Subcutaneous abdominal adipose tissue (tissue), 5 donors: ENCODE measurements around the gene OSBPL7.

ENCODE experiments used
- H3K27ac ChIP-seq: one replicate; pipeline ENCODE4 v1.7.0; 2013; ENCODE audit warnings: low read depth, mild to moderate bottlenecking, inconsistent platforms, low read length, moderate library complexity
- H3K27me3 ChIP-seq, 5 donors: one replicate each; pipeline ENCODE4 v1.7.0; 2013; ENCODE audit warnings: low read length in 5 of 5, inconsistent platforms in 1 of 5; ENCODE audit not compliant: control insufficient read depth in 5 of 5, insufficient read depth in 4 of 5
- H3K36me3 ChIP-seq, 5 donors: one replicate each; pipeline ENCODE4 v1.7.0; 2013; ENCODE audit warnings: low read length in 5 of 5; ENCODE audit not compliant: control insufficient read depth in 5 of 5, insufficient read depth in 5 of 5
- H3K4me1 ChIP-seq, 5 donors: one replicate each; pipeline ENCODE4 v1.7.0; 2013; ENCODE audit warnings: low read length in 5 of 5, mild to moderate bottlenecking in 3 of 5, moderate library complexity in 1 of 5; ENCODE audit not compliant: control insufficient read depth in 5 of 5, insufficient read depth in 5 of 5
- H3K4me3 ChIP-seq, 5 donors: one replicate each; pipeline ENCODE4 v1.7.0; 2013; ENCODE audit warnings: low read length in 5 of 5, low read depth in 1 of 5
- H3K9ac ChIP-seq, 5 donors: one replicate each; pipeline ENCODE4 v1.7.0; 2013; ENCODE audit warnings: low read length in 5 of 5, mild to moderate bottlenecking in 4 of 5, moderate library complexity in 3 of 5
- H3K9me3 ChIP-seq, 5 donors: one replicate each; pipeline ENCODE4 v1.7.0; 2013; ENCODE audit warnings: low read length in 5 of 5; ENCODE audit not compliant: control insufficient read depth in 5 of 5
- donor health status: healthy.
- donor health status: healthy.
- donor health status: healthy.
- donor health status: healthy.
- donor health status: healthy.

The OSBPL7 gene

DNA sequence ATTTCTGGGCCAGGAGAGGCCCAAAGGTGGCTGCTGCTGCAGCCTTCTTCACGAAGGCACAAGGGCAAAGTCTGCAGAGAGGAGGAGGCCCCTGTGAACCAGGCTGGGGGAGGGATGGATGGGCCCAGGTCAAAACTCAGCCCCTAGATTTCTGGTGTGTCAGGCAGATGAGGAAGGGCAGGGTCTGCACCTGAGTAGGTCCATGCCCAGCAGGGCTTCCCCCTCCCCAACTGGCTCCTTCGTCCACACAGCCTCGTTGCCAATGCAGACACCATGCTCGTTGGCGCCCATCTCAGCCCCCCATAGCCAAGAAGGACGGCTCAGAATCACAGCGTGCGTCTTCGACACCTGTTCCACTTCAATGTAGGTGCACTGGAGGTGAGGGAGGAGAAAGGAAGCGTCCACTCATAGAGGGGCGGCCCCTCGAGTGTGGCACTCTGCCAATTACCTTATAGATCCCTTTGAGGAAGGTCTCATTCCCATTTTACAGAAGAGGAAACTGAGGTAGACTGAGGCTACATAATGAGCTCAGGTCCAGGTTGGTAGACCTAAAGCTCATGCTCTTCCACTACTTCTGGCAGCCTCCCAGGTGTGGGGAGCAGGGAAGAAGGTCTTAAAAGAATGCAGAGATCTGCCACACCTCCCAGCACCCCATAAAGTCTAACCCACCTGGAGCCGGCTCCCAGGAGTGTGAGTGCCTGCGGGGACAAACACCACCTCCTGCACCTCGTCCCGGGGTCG is 18.6 kb upstream of the OSBPL7 start:
- Histone ChIP-seq H3K9ac (peak overlapping the region; percentile 58 to 93 (median 86)), H3K36me3 (peaks cover 0 to 38% (median 25%) of the 10 kb centered on the region in 5 donors), H3K27me3 (peaks cover 0 to 2% (median 0%) of the 10 kb centered on the region in 5 donors), H3K4me1 (peaks cover 12 to 68% (median 59%) of the 10 kb centered on the region in 5 donors), H3K9me3 (no peaks in the 10 kb centered on the region), H3K27ac (peak overlapping the region; percentile 84), H3K4me3 (peak overlapping the region; percentile 69 to 94 (median 92))

DNA sequence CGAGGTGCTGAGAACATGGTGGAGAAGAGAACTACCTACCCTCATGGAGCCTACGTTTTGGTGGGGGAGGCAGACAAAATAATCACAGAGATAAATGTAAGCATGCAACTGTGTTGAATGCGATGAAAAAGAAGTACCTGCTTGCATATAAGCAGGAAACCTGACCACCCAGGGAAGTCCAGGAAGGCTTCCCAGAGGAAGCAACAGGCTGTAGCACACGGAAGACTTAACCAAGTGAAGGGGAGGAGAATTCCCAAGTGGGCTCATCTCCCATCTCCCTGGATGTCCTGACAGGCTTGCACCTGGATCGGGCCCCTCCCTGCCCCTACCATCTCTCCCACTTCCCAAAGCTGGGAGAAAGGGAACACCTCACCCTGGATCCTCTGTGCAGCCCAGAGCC is 17.5 kb upstream of the OSBPL7 start:
- no peaks in the 10 kb centered on the region for H3K9me3 ChIP-seq
- peak overlapping the region in 1 of 5 donors; percentile 31 for H3K4me3 ChIP-seq
- no peaks in the 10 kb centered on the region for H3K27me3 ChIP-seq
- H3K4me1 ChIP-seq, result peaks cover 18 to 79% (median 70%) of the 10 kb centered on the region in 5 donors
- H3K27ac ChIP-seq, result peak overlapping the region; percentile 84
- H3K36me3 ChIP-seq, result peaks cover 0 to 39% (median 25%) of the 10 kb centered on the region in 5 donors
- H3K9ac ChIP-seq, result no peak overlapping the region

- Histone ChIP-seq H3K9ac (peak overlapping the region in 3 of 5 donors; percentile 52 to 84 (median 75)), H3K36me3 (peaks cover 0 to 39% (median 25%) of the 10 kb centered on the region in 5 donors), H3K9me3 (no peaks in the 10 kb centered on the region), H3K27ac (peak overlapping the region; percentile 84), H3K4me3 (peak overlapping the region in 2 of 5 donors; percentile 6 to 31), H3K4me1 (peaks cover 21 to 83% (median 73%) of the 10 kb centered on the region in 5 donors), H3K27me3 (no peaks in the 10 kb centered on the region)
These were observed 17.0 kb upstream of the OSBPL7 start for GRCh38 chr17:47838636-47839035.

- peaks cover 0 to 39% (median 25%) of the 10 kb centered on the region in 5 donors for H3K36me3 ChIP-seq
- H3K4me3 ChIP-seq, result peak overlapping the region in 1 of 5 donors; percentile 22
- peak overlapping the region; percentile 84 for H3K27ac ChIP-seq
- no peaks in the 10 kb centered on the region for H3K27me3 ChIP-seq
- H3K4me1 ChIP-seq, result peaks cover 21 to 85% (median 77%) of the 10 kb centered on the region in 5 donors
- H3K9me3 ChIP-seq, result no peaks in the 10 kb centered on the region
- H3K9ac ChIP-seq, result peak overlapping the region; percentile 22 to 84 (median 57)
These were observed 15.9 kb upstream of the OSBPL7 start for GRCh38 chr17:47837401-47838039.

DNA sequence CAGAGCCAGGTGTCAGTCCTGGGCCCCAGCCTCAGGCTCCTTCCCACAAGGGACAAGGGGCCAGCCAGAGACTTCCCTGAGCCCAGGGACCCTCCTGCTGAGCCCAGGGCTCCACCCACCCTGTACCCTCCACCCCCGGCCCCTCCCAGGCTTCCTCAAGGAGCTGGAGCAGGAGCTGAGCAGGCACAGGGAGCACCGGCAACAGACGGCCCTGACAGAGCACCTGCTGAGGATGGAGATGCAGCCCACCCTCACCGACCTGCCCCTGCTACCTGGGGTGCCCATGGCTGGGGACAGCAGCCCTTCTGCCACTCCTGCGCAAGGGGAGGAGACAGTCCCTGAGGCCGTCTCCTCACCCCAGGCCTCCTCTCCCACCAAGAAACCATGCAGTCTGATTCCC is 15.0 kb upstream of the OSBPL7 start:
- H3K4me3 ChIP-seq, result no peak overlapping the region
- peaks cover 21 to 94% (median 83%) of the 10 kb centered on the region in 5 donors for H3K4me1 ChIP-seq
- peaks cover 0 to 39% (median 25%) of the 10 kb centered on the region in 5 donors for H3K36me3 ChIP-seq
- H3K27me3 ChIP-seq, result no peaks in the 10 kb centered on the region
- peak overlapping the region in 3 of 5 donors; percentile 15 to 75 (median 21) for H3K9ac ChIP-seq
- H3K9me3 ChIP-seq, result no peaks in the 10 kb centered on the region
- peak overlapping the region; percentile 84 for H3K27ac ChIP-seq

- Histone ChIP-seq H3K9me3 (no peaks in the 10 kb centered on the region), H3K27ac (peak overlapping the region; percentile 19), H3K9ac (peak overlapping the region in 1 of 5 donors; percentile 13), H3K4me3 (no peak overlapping the region), H3K4me1 (peaks cover 21 to 92% (median 85%) of the 10 kb centered on the region in 5 donors), H3K27me3 (no peaks in the 10 kb centered on the region), H3K36me3 (peaks cover 0 to 39% (median 25%) of the 10 kb centered on the region in 5 donors)
These were observed 13.2 kb upstream of the OSBPL7 start for GRCh38 chr17:47834756-47835155.

DNA sequence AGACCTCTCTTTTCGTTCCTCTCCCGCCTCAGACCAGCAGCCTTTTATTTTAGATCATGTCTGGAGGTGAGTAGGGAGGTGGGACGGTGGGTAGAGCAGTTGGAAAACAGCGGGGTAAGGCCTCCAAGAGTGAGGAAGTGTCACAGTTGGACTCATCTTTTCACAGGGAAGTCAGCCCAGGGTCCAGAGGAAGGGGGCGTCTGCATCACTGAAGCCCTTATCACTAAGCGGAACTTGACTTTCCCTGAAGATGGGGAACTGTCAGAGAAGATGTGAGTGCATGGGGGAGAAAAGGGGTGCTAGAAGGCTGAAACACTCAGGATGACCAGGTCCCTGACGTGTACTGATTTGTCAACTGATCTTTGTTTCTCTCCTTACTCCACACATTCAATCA is 10.3 kb upstream of the OSBPL7 start:
- peaks cover 0 to 36% (median 27%) of the 10 kb centered on the region in 5 donors for H3K36me3 ChIP-seq
- H3K27me3 ChIP-seq, result no peaks in the 10 kb centered on the region
- H3K9ac ChIP-seq, result peak overlapping the region in 3 of 5 donors; percentile 51 to 90 (median 55)
- peaks cover 8 to 63% (median 57%) of the 10 kb centered on the region in 5 donors for H3K4me1 ChIP-seq
- H3K27ac ChIP-seq, result peak overlapping the region; percentile 63
- peak overlapping the region; percentile 71 to 99 (median 98) for H3K4me3 ChIP-seq
- H3K9me3 ChIP-seq, result no peaks in the 10 kb centered on the region

- H3K9ac ChIP-seq, result peak within 1 kb of the TSS; percentile 80 to 90 (median 81)
- no peaks in the 10 kb centered on the region for H3K9me3 ChIP-seq
- peak within 1 kb of the TSS; percentile 87 to 99 (median 98) for H3K4me3 ChIP-seq
- peaks cover 8 to 57% (median 50%) of the 10 kb centered on the region in 5 donors for H3K4me1 ChIP-seq
- peaks cover 0 to 36% (median 28%) of the 10 kb centered on the region in 5 donors for H3K36me3 ChIP-seq
- H3K27ac ChIP-seq, result peak within 1 kb of the TSS; percentile 63
- H3K27me3 ChIP-seq, result no peaks in the 10 kb centered on the region
These were observed 9.7 kb upstream of the OSBPL7 start, which contains the start of the genes LRRC46 and MRPL10 for GRCh38 chr17:47831003-47831933. LRRC46 (plus strand) TSS chr17:47831670; CDS start chr17:47831990, 320 bp downstream. MRPL10 (minus strand) TSS chr17:47831541; CDS start chr17:47831511, 30 bp downstream.

- H3K9me3 ChIP-seq, result no peaks in the 10 kb centered on the region
- peaks cover 0 to 35% (median 25%) of the 10 kb centered on the region in 5 donors for H3K36me3 ChIP-seq
- peak overlapping the region; percentile 87 to 99 (median 98) for H3K4me3 ChIP-seq
- H3K27ac ChIP-seq, result peak overlapping the region; percentile 63
- H3K27me3 ChIP-seq, result no peaks in the 10 kb centered on the region
- peaks cover 8 to 50% (median 42%) of the 10 kb centered on the region in 5 donors for H3K4me1 ChIP-seq
- H3K9ac ChIP-seq, result peak overlapping the region in 3 of 5 donors; percentile 80 to 90 (median 80)
These were observed 8.9 kb upstream of the OSBPL7 start for GRCh38 chr17:47830396-47831002.
